NCI-H2227 (cell line): Measurements from ENCODE around the gene RUNDC3A.
"Not testable (repeated sequence)": the region's sequence is repeated elsewhere in the genome, so short reads cannot be mapped to it uniquely, and the experiment has no call there.

Source experiments
- DNase-seq: peaks from one replicate; lab custom pipeline; 2025; ENCODE audit not compliant: unreplicated experiment; lab: John Stamatoyannopoulos, UW

The RUNDC3A gene

GRCh38 chr17:44358066-44358465 lies 49.7 kb downstream of the RUNDC3A start:
- no peak for DNase-seq

- DNase-seq = no peak
These were observed 50.6 kb downstream of the RUNDC3A start for GRCh38 chr17:44359006-44359405.

GRCh38 chr17:44359458-44360143 lies 51.2 kb downstream of the RUNDC3A start:
- DNase-seq = no peak

- DNase-seq = no peak
These were observed 51.7 kb downstream of the RUNDC3A start for GRCh38 chr17:44360144-44360533.

- DNase-seq = peak; percentile 66
These were observed 52.4 kb downstream of the RUNDC3A start for GRCh38 chr17:44360826-44361225.

GRCh38 chr17:44361292-44362260 lies 53.2 kb downstream of the RUNDC3A start:
- no peak for DNase-seq

- peak; percentile 47 for DNase-seq
These were observed 54.1 kb downstream of the RUNDC3A start for GRCh38 chr17:44362459-44362948.

- DNase-seq = peak; percentile 60
These were observed 54.7 kb downstream of the RUNDC3A start for GRCh38 chr17:44362949-44363612.

- peak; percentile 84 for DNase-seq
These were observed 55.3 kb downstream of the RUNDC3A start, which contains the start of gene FAM171A2 for GRCh38 chr17:44363613-44364159. FAM171A2 (minus strand) TSS chr17:44363853; CDS start chr17:44363714, 139 bp downstream.

GRCh38 chr17:44365051-44365450 lies 56.6 kb downstream of the RUNDC3A start:
- not testable (repeated sequence) for DNase-seq

- no peak for DNase-seq
These were observed 59.0 kb downstream of the RUNDC3A start for GRCh38 chr17:44367231-44367979.
